GM18858 (cell line): Measurements from ENCODE around the gene FIGNL2.
"Not testable (repeated sequence)": the region's sequence is repeated elsewhere in the genome, so short reads cannot be mapped to it uniquely, and the experiment has no call there.

Experiments used
- ATAC-seq: cut with Tn5 transposase; IDR thresholded peaks from one replicate; pipeline ENCODE4 v1.9.1; 2021; ENCODE audit not compliant: unreplicated experiment

The FIGNL2 gene

GRCh38 chr12:51836827-51837173, 11.7 kb downstream of the FIGNL2 start:
- ATAC-seq: no peak

GRCh38 chr12:51836041-51836826, 12.3 kb downstream of the FIGNL2 start:
- no peak for ATAC-seq

GRCh38 chr12:51834411-51834810, 14.1 kb downstream of the FIGNL2 start:
- no peak for ATAC-seq

GRCh38 chr12:51833448-51834227, 14.9 kb downstream of the FIGNL2 start:
- no peak for ATAC-seq

GRCh38 chr12:51832354-51833107, 16.0 kb downstream of the FIGNL2 start:
- no peak for ATAC-seq

GRCh38 chr12:51831817-51832216, 16.7 kb downstream of the FIGNL2 start:
- not testable (repeated sequence) for ATAC-seq

- ATAC-seq: no peak
These were observed 18.9 kb downstream of the FIGNL2 start for GRCh38 chr12:51829641-51830040.

GRCh38 chr12:51829011-51829481, 19.5 kb downstream of the FIGNL2 start:
- no peak for ATAC-seq

GRCh38 chr12:51827925-51828818, 20.3 kb downstream of the FIGNL2 start:
- ATAC-seq: no peak

- ATAC-seq: no peak
These were observed 21.6 kb downstream of the FIGNL2 start for GRCh38 chr12:51826881-51827280.

GRCh38 chr12:51825216-51825615, 23.3 kb downstream of the FIGNL2 start:
- no peak for ATAC-seq

GRCh38 chr12:51823875-51824565, 24.5 kb downstream of the FIGNL2 start:
- ATAC-seq: no peak

- no peak for ATAC-seq
These were observed 25.6 kb downstream of the FIGNL2 start for GRCh38 chr12:51822956-51823355.

GRCh38 chr12:51822261-51822616, 26.3 kb downstream of the FIGNL2 start:
- ATAC-seq: no peak

GRCh38 chr12:51821440-51822260, 26.9 kb downstream of the FIGNL2 start:
- no peak for ATAC-seq

- ATAC-seq: no peak
These were observed 27.7 kb downstream of the FIGNL2 start for GRCh38 chr12:51820526-51821439.

- no peak for ATAC-seq
These were observed 28.6 kb downstream of the FIGNL2 start for GRCh38 chr12:51819736-51820525.
